Osteoblast (primary cell): ENCODE measurements around the gene CXCL12. TPM values are rescaled to one million over a fixed set of nuclear protein-coding genes. Genes with fewer than 3 reads are reported as not detected.

ENCODE experiments used
- DNase-seq: peaks from one replicate; pipeline ENCODE4 v3.0.0; 2011; ENCODE audit warnings: low spot score, mixed read lengths; ENCODE audit not compliant: insufficient read length; ENCODE audit errors: missing footprints
- H2AFZ ChIP-seq: 2 replicates; pipeline ENCODE4 v1.6.0; 2011; ENCODE audit warnings: mild to moderate bottlenecking, low read length
- H3K27ac ChIP-seq: 2 replicates; pipeline ENCODE4 v1.5.1; 2011; ENCODE audit warnings: mild to moderate bottlenecking, low read depth, low read length, moderate library complexity
- H3K27me3 ChIP-seq: 2 replicates; pipeline ENCODE4 v1.6.0; 2012; ENCODE audit warnings: mild to moderate bottlenecking, control low read depth, inconsistent platforms, low read length, moderate library complexity; ENCODE audit not compliant: insufficient read depth
- H3K36me3 ChIP-seq: 2 replicates; pipeline ENCODE4 v1.5.1; 2011; ENCODE audit warnings: mild to moderate bottlenecking, low read length, control low read depth, moderate library complexity; ENCODE audit not compliant: insufficient read depth
- H3K4me1 ChIP-seq: 2 replicates; pipeline ENCODE4 v1.5.1; 2011; ENCODE audit warnings: mild to moderate bottlenecking, low read length, control low read depth, moderate library complexity; ENCODE audit not compliant: insufficient read depth
- H3K4me2 ChIP-seq: 2 replicates; pipeline ENCODE4 v1.6.0; 2011; ENCODE audit warnings: mild to moderate bottlenecking, low read length; ENCODE audit not compliant: insufficient read depth
- H3K4me3 ChIP-seq: fragments of 200-600 bp; sonication (generic); 3 replicates; pipeline ENCODE4 v1.5.1; 2012; ENCODE audit warnings: mild to moderate bottlenecking, low read length, inconsistent platforms; ENCODE audit not compliant: insufficient read depth
- H3K79me2 ChIP-seq: 2 replicates; pipeline ENCODE4 v1.6.0; 2012; ENCODE audit warnings: mild to moderate bottlenecking, low read length, control low read depth, inconsistent platforms; ENCODE audit not compliant: insufficient read depth
- H3K9me3 ChIP-seq: 2 replicates; pipeline ENCODE4 v1.5.1; 2011; ENCODE audit warnings: low read depth, low read length, control low read depth
- H4K20me1 ChIP-seq: 2 replicates; pipeline ENCODE4 v1.6.0; 2012; ENCODE audit warnings: mild to moderate bottlenecking, low read length, control low read depth; ENCODE audit not compliant: insufficient read depth
- total RNA-seq: library from RNA; depleted of rRNA; stranded (reverse); fragments of >200 nt; gene quantifications from 2 replicates; pipeline ENCODE4 v1.2.3, GENCODE V29; 2012
- TF ChIP-seq, protein P1 (sequence below): IDR thresholded peaks from 2 replicates; pipeline ENCODE4 v1.5.1; 2011; ENCODE audit warnings: mild to moderate bottlenecking, low read depth, low read length, moderate library complexity; ENCODE audit errors: extremely low read depth

CXCL12 gene
- total RNA-seq, 1 donor: 288 TPM

DNA sequence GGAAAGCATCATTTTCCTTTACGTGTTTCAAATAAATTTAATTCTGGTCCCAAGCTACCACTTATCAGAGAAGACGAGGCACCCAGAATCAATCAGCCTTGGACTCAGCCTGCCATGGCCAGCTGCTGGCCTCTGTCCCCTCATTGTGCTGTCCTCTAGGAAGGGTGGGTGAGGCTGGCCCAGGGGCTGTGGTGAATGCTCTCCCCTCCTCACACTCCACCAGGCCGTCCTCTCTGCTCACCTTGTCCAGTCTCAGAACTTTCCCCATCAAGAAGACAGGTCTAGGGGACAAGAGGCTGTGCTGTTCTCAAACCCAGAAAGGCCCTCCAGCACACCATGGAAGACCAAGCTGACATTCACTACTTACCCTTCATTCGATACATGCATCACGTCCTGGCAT is 36.4 kb downstream of the CXCL12 start:
- H3K36me3 ChIP-seq: no peaks in the 10 kb centered on the region
- H3K9me3 ChIP-seq: no peaks in the 10 kb centered on the region
- no peak overlapping the region for H3K4me2 ChIP-seq
- no peak overlapping the region for H2AFZ ChIP-seq
- peaks cover 4% of the 10 kb centered on the region for H3K4me1 ChIP-seq
- H3K27me3 ChIP-seq: no peaks in the 10 kb centered on the region
- H4K20me1 ChIP-seq: no peaks in the 10 kb centered on the region
- no peak overlapping the region for H3K27ac ChIP-seq
- H3K79me2 ChIP-seq: no peaks in the 10 kb centered on the region
- TF ChIP-seq, protein P1, sequence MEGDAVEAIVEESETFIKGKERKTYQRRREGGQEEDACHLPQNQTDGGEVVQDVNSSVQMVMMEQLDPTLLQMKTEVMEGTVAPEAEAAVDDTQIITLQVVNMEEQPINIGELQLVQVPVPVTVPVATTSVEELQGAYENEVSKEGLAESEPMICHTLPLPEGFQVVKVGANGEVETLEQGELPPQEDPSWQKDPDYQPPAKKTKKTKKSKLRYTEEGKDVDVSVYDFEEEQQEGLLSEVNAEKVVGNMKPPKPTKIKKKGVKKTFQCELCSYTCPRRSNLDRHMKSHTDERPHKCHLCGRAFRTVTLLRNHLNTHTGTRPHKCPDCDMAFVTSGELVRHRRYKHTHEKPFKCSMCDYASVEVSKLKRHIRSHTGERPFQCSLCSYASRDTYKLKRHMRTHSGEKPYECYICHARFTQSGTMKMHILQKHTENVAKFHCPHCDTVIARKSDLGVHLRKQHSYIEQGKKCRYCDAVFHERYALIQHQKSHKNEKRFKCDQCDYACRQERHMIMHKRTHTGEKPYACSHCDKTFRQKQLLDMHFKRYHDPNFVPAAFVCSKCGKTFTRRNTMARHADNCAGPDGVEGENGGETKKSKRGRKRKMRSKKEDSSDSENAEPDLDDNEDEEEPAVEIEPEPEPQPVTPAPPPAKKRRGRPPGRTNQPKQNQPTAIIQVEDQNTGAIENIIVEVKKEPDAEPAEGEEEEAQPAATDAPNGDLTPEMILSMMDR: no peak
- H3K4me3 ChIP-seq: no peak overlapping the region
- no peak for DNase-seq

DNA sequence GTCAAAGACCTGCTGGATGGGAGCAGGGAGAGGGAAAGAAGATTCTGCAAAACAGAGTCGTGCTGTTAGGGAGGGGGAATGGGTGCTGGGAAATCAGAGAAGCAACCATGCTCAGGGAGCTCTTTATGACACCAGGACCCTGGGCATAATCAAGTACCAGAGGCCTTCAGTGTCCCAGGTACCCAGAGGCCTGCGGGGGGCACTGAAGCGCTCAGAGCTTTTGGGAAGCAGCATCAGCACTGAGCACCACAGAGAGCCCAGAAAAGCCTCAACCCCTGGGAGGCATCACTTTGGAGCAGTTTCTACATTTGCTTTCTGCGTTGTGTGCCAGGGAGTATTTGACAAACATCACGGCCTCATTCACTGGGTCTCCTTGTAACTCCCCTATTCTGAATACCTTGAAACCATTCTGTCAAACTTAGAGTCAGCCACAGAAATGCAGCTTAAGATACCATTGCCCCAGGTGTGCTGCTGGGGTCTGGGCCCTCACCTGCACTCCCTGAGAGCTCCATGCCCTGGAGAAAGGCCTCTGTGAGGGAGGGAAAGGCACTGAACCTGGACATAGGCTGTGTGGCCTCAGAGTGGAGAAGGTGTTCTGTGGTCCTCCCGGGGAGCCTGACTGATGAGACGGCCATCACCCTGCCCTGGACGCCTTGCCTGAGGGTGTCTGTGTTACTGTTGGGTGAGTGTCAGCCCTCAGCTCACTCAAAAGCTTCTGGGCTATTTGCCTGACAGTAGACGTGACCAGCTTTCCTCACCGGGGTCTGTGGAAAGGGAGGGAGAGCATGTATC is 37.1 kb downstream of the CXCL12 start:
- H2AFZ ChIP-seq: no peak overlapping the region
- H3K79me2 ChIP-seq: no peaks in the 10 kb centered on the region
- H3K9me3 ChIP-seq: no peaks in the 10 kb centered on the region

GRCh38 chr10:44344727-44345126 is 40.2 kb downstream of the CXCL12 start:
- Histone ChIP-seq H3K27ac (no peak overlapping the region), H4K20me1 (no peaks in the 10 kb centered on the region), H2AFZ (no peak overlapping the region), H3K4me1 (no peaks in the 10 kb centered on the region), H3K4me3 (no peak overlapping the region), H3K36me3 (no peaks in the 10 kb centered on the region), H3K27me3 (no peaks in the 10 kb centered on the region), H3K9me3 (no peaks in the 10 kb centered on the region), H3K4me2 (no peak overlapping the region), H3K79me2 (no peaks in the 10 kb centered on the region)
- TF ChIP-seq, protein P1: no peak
- no peak for DNase-seq

More for the DNA sequence above, 37.1 kb downstream of the CXCL12 start:
- no peaks in the 10 kb centered on the region for H4K20me1 ChIP-seq
- H3K4me2 ChIP-seq: no peak overlapping the region
- H3K27me3 ChIP-seq: no peaks in the 10 kb centered on the region
- H3K36me3 ChIP-seq: no peaks in the 10 kb centered on the region
- no peak overlapping the region for H3K4me3 ChIP-seq
- DNase-seq: no peak
- no peak overlapping the region for H3K27ac ChIP-seq
- TF ChIP-seq, protein P1: no peak
- H3K4me1 ChIP-seq: peaks cover 4% of the 10 kb centered on the region

DNA sequence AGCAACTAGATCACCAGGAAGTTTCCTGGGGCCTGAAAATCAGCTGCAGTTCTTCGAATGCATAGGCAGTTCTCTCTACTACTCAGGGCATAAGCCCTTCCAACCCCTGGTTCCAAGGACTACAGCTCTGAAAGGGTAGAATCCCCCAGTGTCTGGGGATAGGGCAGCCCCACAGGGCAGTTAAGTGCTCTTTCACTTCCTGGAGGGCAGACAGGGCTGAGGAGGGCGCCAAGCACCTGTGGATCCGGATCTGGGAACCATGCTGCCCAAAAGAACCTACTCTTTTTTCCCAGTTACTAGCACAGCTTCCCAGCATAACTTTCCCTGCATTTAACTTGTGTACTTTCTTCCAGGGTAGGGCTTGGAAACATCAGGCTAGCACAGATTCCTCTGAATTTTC is 41.1 kb downstream of the CXCL12 start:
- Histone ChIP-seq H2AFZ (no peak overlapping the region), H3K27ac (no peak overlapping the region), H3K4me2 (no peak overlapping the region), H3K27me3 (no peaks in the 10 kb centered on the region), H3K4me1 (no peaks in the 10 kb centered on the region), H3K9me3 (no peaks in the 10 kb centered on the region), H4K20me1 (no peaks in the 10 kb centered on the region), H3K36me3 (no peaks in the 10 kb centered on the region), H3K4me3 (no peak overlapping the region), H3K79me2 (no peaks in the 10 kb centered on the region)
- TF ChIP-seq, protein P1: no peak
- DNase-seq: no peak
